HCT116 (cell line): ENCODE measurements around the gene SMYD4. TPM values are rescaled to one million over a fixed set of nuclear protein-coding genes. Genes with fewer than 3 reads are reported as not detected.

Experiments
- ATAC-seq: fragments of 200-7000 bp; cut with Tn5 transposase; 2 replicates; pipeline ENCODE4 v1.9.1; 2020; ENCODE audit warnings: mild to moderate bottlenecking, moderate library complexity
- BruUV-seq: library from RNA; stranded (reverse); fragments of 400-500 nt; replicated peaks from 2 replicates; lab custom pipeline; 2021; lab: Mats Ljungman, UMichigan
- CTCF ChIA-PET: fragments of 300-600 bp; sonication (Branson Sonifier 250); formaldehyde crosslinking; loops from one replicate; lab custom pipeline; 2021; ENCODE audit warnings: antibody characterized with exemption; lab: Charles Lee
- POLR2A ChIA-PET: fragments of 300-600, 350-600 bp; sonication (Branson Sonifier 250); formaldehyde crosslinking; loops from one replicate; lab custom pipeline; 2021; ENCODE audit warnings: antibody characterized with exemption; lab: Charles Lee
- RAD21 ChIA-PET, 2 experiments: fragments of 300-600 bp; sonication (Branson Sonifier 250); formaldehyde crosslinking; loops; one replicate each; lab custom pipeline; 2023; ENCODE audit warnings: low total read pairs in 2 of 2; ENCODE audit not compliant: uncharacterized antibody in 2 of 2, unreplicated experiment in 2 of 2, low non-redundant PET in 1 of 2; lab: Charles Lee
- DNase-seq: peaks from one replicate; pipeline ENCODE4 v3.0.0-alpha.2; 2010; ENCODE audit warnings: low read depth, low spot score
- H2AFZ ChIP-seq: fragments of 200-600 bp; shearing (Covaris generic), sonication (generic); 2 replicates; pipeline ENCODE4 v1.6.1; 2017; ENCODE audit warnings: low read depth, mixed run types, mixed read lengths, antibody characterized with exemption, low read length; ENCODE audit not compliant: poor library complexity, severe bottlenecking
- H3K27ac ChIP-seq: 2 replicates; pipeline ENCODE4 v1.5.1; 2012; ENCODE audit warnings: low read depth, low read length
- H3K27me3 ChIP-seq: fragments of 200-600 bp; sonication (generic); 2 replicates; pipeline ENCODE4 v1.6.1; 2016; ENCODE audit warnings: mixed run types, low read length, mixed read lengths; ENCODE audit not compliant: insufficient read depth
- H3K36me3 ChIP-seq, 2 experiments: fragments of 200-500 bp in 1 of 2; fragments of 200-600 bp in 1 of 2; sonication (Bioruptor generic) in 1 of 2; sonication (generic) in 1 of 2; 2 replicates each; pipeline versions ENCODE4 v1.5.1 to v1.6.1; 2014 to 2016; ENCODE audit warnings: low read length in 2 of 2, inconsistent platforms in 1 of 2, mixed read lengths in 1 of 2, mixed run types in 1 of 2; ENCODE audit not compliant: insufficient read depth in 2 of 2, control insufficient read depth in 1 of 2
- H3K4me1 ChIP-seq, 2 experiments: fragments of 200-600 bp in 1 of 2; sonication (generic) in 1 of 2; 2 replicates each; pipeline versions ENCODE4 v1.5.1 to v1.6.1; 2012 to 2017; ENCODE audit warnings: low read length in 2 of 2, inconsistent platforms in 1 of 2, mild to moderate bottlenecking in 1 of 2, mixed read lengths in 1 of 2, mixed run types in 1 of 2, moderate library complexity in 1 of 2; ENCODE audit not compliant: insufficient read depth in 2 of 2, control insufficient read depth in 1 of 2
- H3K4me2 ChIP-seq: fragments of 200-600 bp; sonication (generic); 2 replicates; pipeline ENCODE4 v1.6.1; 2017; ENCODE audit warnings: mixed run types, low read length, mixed read lengths
- H3K4me3 ChIP-seq, 2 experiments: fragments of 200-600 bp in 1 of 2; sonication (generic) in 1 of 2; replicated peaks in 1 of 2; 2 replicates each; pipeline ENCODE4 v1.5.1; 2011 to 2016; ENCODE audit warnings: low read length in 2 of 2, control low read depth in 1 of 2, low read depth in 1 of 2, mild to moderate bottlenecking in 1 of 2, mixed read lengths in 1 of 2, mixed run types in 1 of 2
- H3K79me2 ChIP-seq: fragments of 200-600 bp; sonication (generic); 2 replicates; pipeline ENCODE4 v1.6.1; 2017; ENCODE audit warnings: mild to moderate bottlenecking, mixed run types, low read length, moderate library complexity, mixed read lengths; ENCODE audit not compliant: insufficient read depth
- H3K9ac ChIP-seq: fragments of 200-600 bp; sonication (generic); 2 replicates; pipeline ENCODE4 v1.6.1; 2016; ENCODE audit warnings: low read length, mixed read lengths
- H3K9me2 ChIP-seq: fragments of 200-600 bp; sonication (generic), shearing (Covaris generic); 2 replicates; pipeline ENCODE4 v1.6.1; 2017; ENCODE audit warnings: mixed run types, mild to moderate bottlenecking, moderate library complexity; ENCODE audit not compliant: insufficient read depth
- H3K9me3 ChIP-seq, 2 experiments: fragments of 200-500 bp in 1 of 2; fragments of 200-600 bp in 1 of 2; sonication (Bioruptor generic) in 1 of 2; sonication (generic) in 1 of 2; 2 replicates each; pipeline ENCODE4 v1.6.1; 2014 to 2017; ENCODE audit warnings: low read length in 2 of 2, mixed read lengths in 2 of 2, inconsistent platforms in 1 of 2, low read depth in 1 of 2, mild to moderate bottlenecking in 1 of 2, mixed run types in 1 of 2, moderate library complexity in 1 of 2; ENCODE audit not compliant: control insufficient read depth in 1 of 2, insufficient read depth in 1 of 2
- H4K20me1 ChIP-seq: fragments of 200-600 bp; sonication (generic), shearing (Covaris generic); 2 replicates; pipeline ENCODE4 v1.6.1; 2017; ENCODE audit warnings: mixed run types, mild to moderate bottlenecking, moderate library complexity; ENCODE audit not compliant: insufficient read depth
- CEBPB ChIP-seq: IDR thresholded peaks from 2 replicates; pipeline ENCODE4 v1.6.1; 2012; ENCODE audit warnings: low read depth
- EGR1 ChIP-seq: IDR thresholded peaks from 2 replicates; pipeline ENCODE4 v1.6.1; 2012; ENCODE audit warnings: low read depth
- EZH2phosphoT487 ChIP-seq: fragments of 200-600 bp; IDR thresholded peaks from 2 replicates; pipeline ENCODE4 v1.6.1; 2018; ENCODE audit warnings: antibody characterized with exemption, borderline replicate concordance
- FOSL1 ChIP-seq: IDR thresholded peaks from 2 replicates; pipeline ENCODE4 v1.6.1; 2012; ENCODE audit warnings: low read depth
- JUND ChIP-seq: IDR thresholded peaks from 2 replicates; pipeline ENCODE4 v1.6.1; 2012
- MAX ChIP-seq: IDR thresholded peaks from 2 replicates; pipeline ENCODE4 v1.6.1; 2012
- POLR2A ChIP-seq: IDR thresholded peaks from 2 replicates; pipeline ENCODE4 v1.7.0; 2011; ENCODE audit warnings: borderline replicate concordance; ENCODE audit not compliant: insufficient read depth, insufficient read length; ENCODE audit errors: extremely low read depth
- POLR2AphosphoS5 ChIP-seq: IDR thresholded peaks from 2 replicates; pipeline ENCODE4 v1.6.1; 2011; ENCODE audit warnings: mild to moderate bottlenecking, low read depth, low read length, moderate library complexity
- RAD21 ChIP-seq: IDR thresholded peaks from 2 replicates; pipeline ENCODE4 v1.6.1; 2012; ENCODE audit warnings: low read depth, mild to moderate bottlenecking
- SIN3A ChIP-seq: IDR thresholded peaks from 2 replicates; pipeline ENCODE4 v1.6.1; 2012; ENCODE audit warnings: low read depth
- TCF7L2 ChIP-seq: IDR thresholded peaks from 2 replicates; pipeline ENCODE4 v1.7.0; 2011; ENCODE audit warnings: borderline replicate concordance, inconsistent platforms; ENCODE audit not compliant: insufficient read depth, insufficient read length; ENCODE audit errors: extremely low read depth
- ZFX ChIP-seq: fragments of 450-650 bp; IDR thresholded peaks from 2 replicates; pipeline ENCODE4 v1.6.1; 2017
- ZNF274 ChIP-seq: fragments of 200-500 bp; sonication (Bioruptor generic); IDR thresholded peaks from 2 replicates; pipeline ENCODE4 v1.6.1; 2014; ENCODE audit warnings: mild to moderate bottlenecking, low read depth, low read length, inconsistent platforms
- intact Hi-C: fragments of 100-400 bp; cut with micrococcal nuclease; formaldehyde crosslinking; loops from 2 replicates; pipeline ENCODE4 v1.10.0; 2022
- total RNA-seq: library from RNA; stranded (reverse); gene quantifications from one replicate; pipeline ENCODE4 v1.2.1, GENCODE V29; 2021; ENCODE audit not compliant: unreplicated experiment
- TF ChIP-seq, protein P1 (sequence below): IDR thresholded peaks from 2 replicates; pipeline ENCODE4 v1.6.1; 2012; ENCODE audit warnings: low read depth
- TF ChIP-seq, protein P2 (sequence below): IDR thresholded peaks from 2 replicates; pipeline ENCODE4 v1.6.1; 2012

The SMYD4 gene
- total RNA-seq, 1 experiment from 2014 or later: 16.9 TPM

- POLR2A ChIA-PET: interaction anchor here (2.6 kb wide), 1 partner anchor 39 kb away, joined by 6 read pairs; no protein-coding TSS in a partner anchor
- intact Hi-C loops: no loop called here
- H3K27ac ChIP-seq: no peak overlapping the region
- ATAC-seq: no peak
- H3K27me3 ChIP-seq: no peaks in the 10 kb centered on the region
- H3K4me1 ChIP-seq: peaks cover 0 to 16% of the 10 kb centered on the region in 2 experiments; a peak in 3 of 4 replicates
- no peaks in the 10 kb centered on the region for H4K20me1 ChIP-seq
- TF ChIP-seq POLR2A: no peak
- TF ChIP-seq, all 23 proteins: peak for 0
- no TSS peak for BruUV-seq
- Histone ChIP-seq H3K4me2 (no peak overlapping the region), H3K9me3 (no peaks in the 10 kb centered on the region), H3K79me2 (no peaks in the 10 kb centered on the region), H3K4me3 (no peak overlapping the region), H3K9ac (no peak overlapping the region), H2AFZ (no peak overlapping the region), H3K9me2 (no peaks in the 10 kb centered on the region), H3K36me3 (no peaks in the 10 kb centered on the region)
- no peak for DNase-seq
- ChIA-PET CTCF (no interaction called here), RAD21 (no interaction called here)
Observed at GRCh38 chr17:1755827-1756262, 73.9 kb downstream of the SMYD4 start.

- ChIA-PET RAD21 (no interaction called here), CTCF (interaction anchor here (0.6 kb wide), 1 partner anchor 11 kb away, joined by 3 read pairs; no protein-coding TSS in a partner anchor), POLR2A (interaction anchor here (2.6 kb wide), 1 partner anchor 38 kb away, joined by 6 read pairs; no protein-coding TSS in a partner anchor)
- Histone ChIP-seq H3K9ac (no peak overlapping the region), H3K27me3 (no peaks in the 10 kb centered on the region), H3K4me1 (peaks cover 0 to 16% of the 10 kb centered on the region in 2 experiments; a peak in 3 of 4 replicates), H3K9me3 (no peaks in the 10 kb centered on the region), H2AFZ (no peak overlapping the region), H3K4me3 (no peak overlapping the region), H3K79me2 (no peaks in the 10 kb centered on the region), H3K9me2 (no peaks in the 10 kb centered on the region), H3K4me2 (no peak overlapping the region), H3K36me3 (no peaks in the 10 kb centered on the region), H4K20me1 (no peaks in the 10 kb centered on the region), H3K27ac (no peak overlapping the region)
- no peak for ATAC-seq
- no peak for DNase-seq
- BruUV-seq: no TSS peak
- intact Hi-C loops: no loop called here
- TF ChIP-seq, protein P1, sequence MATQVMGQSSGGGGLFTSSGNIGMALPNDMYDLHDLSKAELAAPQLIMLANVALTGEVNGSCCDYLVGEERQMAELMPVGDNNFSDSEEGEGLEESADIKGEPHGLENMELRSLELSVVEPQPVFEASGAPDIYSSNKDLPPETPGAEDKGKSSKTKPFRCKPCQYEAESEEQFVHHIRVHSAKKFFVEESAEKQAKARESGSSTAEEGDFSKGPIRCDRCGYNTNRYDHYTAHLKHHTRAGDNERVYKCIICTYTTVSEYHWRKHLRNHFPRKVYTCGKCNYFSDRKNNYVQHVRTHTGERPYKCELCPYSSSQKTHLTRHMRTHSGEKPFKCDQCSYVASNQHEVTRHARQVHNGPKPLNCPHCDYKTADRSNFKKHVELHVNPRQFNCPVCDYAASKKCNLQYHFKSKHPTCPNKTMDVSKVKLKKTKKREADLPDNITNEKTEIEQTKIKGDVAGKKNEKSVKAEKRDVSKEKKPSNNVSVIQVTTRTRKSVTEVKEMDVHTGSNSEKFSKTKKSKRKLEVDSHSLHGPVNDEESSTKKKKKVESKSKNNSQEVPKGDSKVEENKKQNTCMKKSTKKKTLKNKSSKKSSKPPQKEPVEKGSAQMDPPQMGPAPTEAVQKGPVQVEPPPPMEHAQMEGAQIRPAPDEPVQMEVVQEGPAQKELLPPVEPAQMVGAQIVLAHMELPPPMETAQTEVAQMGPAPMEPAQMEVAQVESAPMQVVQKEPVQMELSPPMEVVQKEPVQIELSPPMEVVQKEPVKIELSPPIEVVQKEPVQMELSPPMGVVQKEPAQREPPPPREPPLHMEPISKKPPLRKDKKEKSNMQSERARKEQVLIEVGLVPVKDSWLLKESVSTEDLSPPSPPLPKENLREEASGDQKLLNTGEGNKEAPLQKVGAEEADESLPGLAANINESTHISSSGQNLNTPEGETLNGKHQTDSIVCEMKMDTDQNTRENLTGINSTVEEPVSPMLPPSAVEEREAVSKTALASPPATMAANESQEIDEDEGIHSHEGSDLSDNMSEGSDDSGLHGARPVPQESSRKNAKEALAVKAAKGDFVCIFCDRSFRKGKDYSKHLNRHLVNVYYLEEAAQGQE: no peak
- no peak for TF ChIP-seq SIN3A
- no peak for TF ChIP-seq POLR2AphosphoS5
- TF ChIP-seq ZNF274: no peak
- TF ChIP-seq CEBPB: no peak
- no peak for TF ChIP-seq FOSL1
- no peak for TF ChIP-seq EZH2phosphoT487
- TF ChIP-seq, protein P2, sequence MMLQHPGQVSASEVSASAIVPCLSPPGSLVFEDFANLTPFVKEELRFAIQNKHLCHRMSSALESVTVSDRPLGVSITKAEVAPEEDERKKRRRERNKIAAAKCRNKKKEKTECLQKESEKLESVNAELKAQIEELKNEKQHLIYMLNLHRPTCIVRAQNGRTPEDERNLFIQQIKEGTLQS: no peak
- no peak for TF ChIP-seq ZFX
- no peak for TF ChIP-seq POLR2A
- no peak for TF ChIP-seq TCF7L2
- no peak for TF ChIP-seq JUND
- no peak for TF ChIP-seq MAX
- no peak for TF ChIP-seq EGR1
- TF ChIP-seq RAD21: no peak
Observed at GRCh38 chr17:1755252-1755826, 74.4 kb downstream of the SMYD4 start.
